ENCODE results near the gene CGRRF1. TPM values are rescaled to one million over a fixed set of nuclear protein-coding genes. Genes with fewer than 3 reads are reported as not detected.

The CGRRF1 gene
- total RNA-seq, 1 donor from 2014 or later = 16.6 TPM

DNA sequence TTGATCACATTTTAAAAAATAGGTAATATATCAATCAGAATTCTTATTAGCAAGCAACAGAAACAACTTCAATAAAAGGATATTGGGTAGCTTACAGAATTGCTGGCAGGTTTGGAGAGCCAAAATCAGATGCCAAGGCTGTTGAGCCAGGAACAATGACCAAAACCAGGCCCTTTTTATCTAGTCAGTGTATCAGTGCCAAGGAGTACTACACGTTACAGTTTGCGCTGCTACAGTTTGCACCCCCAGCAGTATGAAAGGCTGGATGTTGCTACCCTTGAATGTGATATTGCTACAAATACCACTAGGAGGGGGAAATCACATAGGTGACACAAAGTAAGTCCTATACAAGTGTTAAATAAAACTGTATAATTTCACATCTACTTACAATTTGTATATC, 19.3 kb downstream of the CGRRF1 start:
- H4K20me1 ChIP-seq (ENCODE audit: insufficient read depth, low read length) = no peaks in the 10 kb centered on the region

DNA sequence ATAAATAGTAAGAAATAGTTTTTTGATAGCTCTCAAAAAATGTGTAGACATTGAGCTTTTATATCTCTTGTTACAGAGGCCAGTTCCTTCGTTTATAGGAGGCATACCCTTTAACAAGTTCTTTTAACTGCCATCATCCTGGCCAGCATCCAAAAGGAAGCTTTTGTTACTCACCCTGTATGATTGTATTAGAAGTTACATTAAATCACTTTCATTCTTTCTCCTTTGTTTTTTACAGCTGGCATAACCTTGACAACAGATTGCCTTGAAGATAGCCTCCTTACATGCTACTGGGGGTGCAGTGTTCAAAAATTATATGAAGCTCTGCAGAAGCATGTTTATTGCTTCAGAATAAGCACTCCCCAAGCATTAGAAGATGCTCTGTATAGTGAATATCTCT, 20.1 kb downstream of the CGRRF1 start:
- H3K4me3 ChIP-seq (ENCODE audit: insufficient read depth, low read depth, low read length) = no peak overlapping the region
- FAIRE-seq (no peak), DNase-seq (ENCODE audit: low read depth) (peak; percentile 42)
- H4K20me1 ChIP-seq (ENCODE audit: insufficient read depth, low read length) = no peaks in the 10 kb centered on the region
- Mint-ChIP-seq H3K9me3 (ENCODE audit: unreplicated experiment) (no peaks in the 10 kb centered on the region), H3K36me3 (ENCODE audit: low read depth, unreplicated experiment) (no peaks in the 10 kb centered on the region), H3K27me3 (ENCODE audit: low read depth, unreplicated experiment) (no peaks in the 10 kb centered on the region), H3K4me3 (ENCODE audit: unreplicated experiment) (no peak overlapping the region), H3K27ac (ENCODE audit: unreplicated experiment) (no peak overlapping the region), H3K4me1 (ENCODE audit: low read depth, unreplicated experiment) (peaks cover 10% of the 10 kb centered on the region)
- no peak overlapping the region for H3K4me2 ChIP-seq (ENCODE audit: low read length)
- H3K27ac ChIP-seq (ENCODE audit: low read depth, low read length) = no peak overlapping the region
- no peaks in the 10 kb centered on the region for H3K4me1 ChIP-seq (ENCODE audit: insufficient read depth, low read length)
- peaks cover 3% of the 10 kb centered on the region for H3K79me2 ChIP-seq (ENCODE audit: insufficient read depth, low read length)
- H2AFZ ChIP-seq (ENCODE audit: low read depth, low read length) = no peak overlapping the region
- no peaks in the 10 kb centered on the region for H3K27me3 ChIP-seq (ENCODE audit: insufficient read depth, low read length)
- H3K9me3 ChIP-seq (ENCODE audit: insufficient read depth, low read depth, low read length) = no peaks in the 10 kb centered on the region
- TF ChIP-seq EZH2 (IDR thresholded peaks at IDR 0.05; ENCODE audit: insufficient read depth, low read length) = no peak
- TF ChIP-seq, protein P1, sequence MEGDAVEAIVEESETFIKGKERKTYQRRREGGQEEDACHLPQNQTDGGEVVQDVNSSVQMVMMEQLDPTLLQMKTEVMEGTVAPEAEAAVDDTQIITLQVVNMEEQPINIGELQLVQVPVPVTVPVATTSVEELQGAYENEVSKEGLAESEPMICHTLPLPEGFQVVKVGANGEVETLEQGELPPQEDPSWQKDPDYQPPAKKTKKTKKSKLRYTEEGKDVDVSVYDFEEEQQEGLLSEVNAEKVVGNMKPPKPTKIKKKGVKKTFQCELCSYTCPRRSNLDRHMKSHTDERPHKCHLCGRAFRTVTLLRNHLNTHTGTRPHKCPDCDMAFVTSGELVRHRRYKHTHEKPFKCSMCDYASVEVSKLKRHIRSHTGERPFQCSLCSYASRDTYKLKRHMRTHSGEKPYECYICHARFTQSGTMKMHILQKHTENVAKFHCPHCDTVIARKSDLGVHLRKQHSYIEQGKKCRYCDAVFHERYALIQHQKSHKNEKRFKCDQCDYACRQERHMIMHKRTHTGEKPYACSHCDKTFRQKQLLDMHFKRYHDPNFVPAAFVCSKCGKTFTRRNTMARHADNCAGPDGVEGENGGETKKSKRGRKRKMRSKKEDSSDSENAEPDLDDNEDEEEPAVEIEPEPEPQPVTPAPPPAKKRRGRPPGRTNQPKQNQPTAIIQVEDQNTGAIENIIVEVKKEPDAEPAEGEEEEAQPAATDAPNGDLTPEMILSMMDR (IDR thresholded peaks at IDR 0.05; ENCODE audit: insufficient read depth, low read depth, low read length) = no peak
- H3K9ac ChIP-seq (ENCODE audit: low read length) = no peak overlapping the region
- H3K36me3 ChIP-seq (ENCODE audit: insufficient read depth, low read length) = no peaks in the 10 kb centered on the region

More for the DNA sequence above, 19.3 kb downstream of the CGRRF1 start:
- Histone ChIP-seq H3K79me2 (ENCODE audit: insufficient read depth, low read length) (peaks cover 3% of the 10 kb centered on the region), H3K4me2 (ENCODE audit: low read length) (no peak overlapping the region), H3K27me3 (ENCODE audit: insufficient read depth, low read length) (no peaks in the 10 kb centered on the region), H3K4me1 (ENCODE audit: insufficient read depth, low read length) (no peaks in the 10 kb centered on the region), H3K27ac (ENCODE audit: low read depth, low read length) (no peak overlapping the region), H3K9me3 (ENCODE audit: insufficient read depth, low read depth, low read length) (no peaks in the 10 kb centered on the region), H3K9ac (ENCODE audit: low read length) (no peak overlapping the region), H2AFZ (ENCODE audit: low read depth, low read length) (no peak overlapping the region), H3K4me3 (ENCODE audit: insufficient read depth, low read depth, low read length) (no peak overlapping the region), H3K36me3 (ENCODE audit: insufficient read depth, low read length) (peaks cover 2% of the 10 kb centered on the region)
- H3K27ac Mint-ChIP-seq (ENCODE audit: unreplicated experiment) = no peak overlapping the region
- H3K4me1 Mint-ChIP-seq (ENCODE audit: low read depth, unreplicated experiment) = peaks cover 10% of the 10 kb centered on the region
- H3K4me3 Mint-ChIP-seq (ENCODE audit: unreplicated experiment) = no peak overlapping the region
- H3K27me3 Mint-ChIP-seq (ENCODE audit: low read depth, unreplicated experiment) = no peaks in the 10 kb centered on the region
- no peak for DNase-seq (ENCODE audit: low read depth)
- H3K36me3 Mint-ChIP-seq (ENCODE audit: low read depth, unreplicated experiment) = peaks cover 2% of the 10 kb centered on the region
- no peak for TF ChIP-seq EZH2 (IDR thresholded peaks at IDR 0.05; ENCODE audit: insufficient read depth, low read length)
- TF ChIP-seq, protein P1 (IDR thresholded peaks at IDR 0.05; ENCODE audit: insufficient read depth, low read depth, low read length) = no peak
- no peak for FAIRE-seq
- no peaks in the 10 kb centered on the region for H3K9me3 Mint-ChIP-seq (ENCODE audit: unreplicated experiment)

DNA sequence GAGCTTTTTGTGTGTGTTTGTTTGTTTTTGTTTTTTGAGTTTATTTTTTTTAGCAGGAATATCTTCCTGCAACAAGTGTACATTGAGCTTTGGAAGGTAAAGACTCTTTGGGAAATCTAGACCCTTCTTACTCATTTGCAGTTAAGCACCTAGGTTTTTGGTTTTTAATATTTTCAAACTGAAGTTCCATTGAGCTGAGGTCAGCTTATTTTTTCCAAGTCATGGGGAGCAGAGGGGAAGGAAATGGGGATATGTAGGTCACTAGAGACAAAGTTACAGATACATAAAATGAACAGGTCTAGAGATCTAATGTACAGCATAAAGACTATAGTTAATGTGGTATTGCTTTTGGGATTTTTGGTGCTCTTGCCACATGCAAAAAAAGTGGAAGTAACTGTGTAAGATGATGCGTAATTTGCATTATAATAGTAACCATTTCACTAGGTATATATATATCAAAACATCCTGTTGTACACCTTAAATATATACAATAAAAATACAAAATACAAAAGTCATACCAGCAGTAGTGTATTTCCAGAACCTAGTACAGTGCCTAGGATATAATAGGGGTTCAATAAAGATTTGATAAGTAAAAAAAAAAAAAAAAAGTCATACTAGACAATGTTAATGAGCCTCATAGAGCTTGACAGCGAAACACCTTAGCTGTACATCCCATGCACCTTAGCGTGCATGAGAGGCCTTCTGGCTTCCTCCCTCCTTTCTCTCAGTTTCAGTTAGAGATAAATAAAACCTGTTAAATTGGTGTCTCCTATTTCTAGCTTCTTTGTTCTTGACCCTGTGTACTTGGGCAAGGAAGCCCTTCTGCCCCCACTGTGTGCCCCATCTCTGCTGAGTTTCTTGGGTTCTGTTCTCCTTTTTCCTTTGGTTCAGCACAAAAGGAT, 22.7 kb downstream of the CGRRF1 start:
- Histone ChIP-seq H2AFZ (ENCODE audit: low read depth, low read length) (no peak overlapping the region), H3K4me2 (ENCODE audit: low read length) (no peak overlapping the region), H3K27ac (ENCODE audit: low read depth, low read length) (no peak overlapping the region), H3K4me3 (ENCODE audit: insufficient read depth, low read depth, low read length) (no peak overlapping the region), H3K9me3 (ENCODE audit: insufficient read depth, low read depth, low read length) (no peaks in the 10 kb centered on the region), H3K9ac (ENCODE audit: low read length) (no peak overlapping the region), H3K27me3 (ENCODE audit: insufficient read depth, low read length) (no peaks in the 10 kb centered on the region), H4K20me1 (ENCODE audit: insufficient read depth, low read length) (no peaks in the 10 kb centered on the region), H3K79me2 (ENCODE audit: insufficient read depth, low read length) (no peaks in the 10 kb centered on the region), H3K36me3 (ENCODE audit: insufficient read depth, low read length) (no peaks in the 10 kb centered on the region), H3K4me1 (ENCODE audit: insufficient read depth, low read length) (no peaks in the 10 kb centered on the region)
- no peak for TF ChIP-seq EZH2 (IDR thresholded peaks at IDR 0.05; ENCODE audit: insufficient read depth, low read length)
- TF ChIP-seq, protein P1 (IDR thresholded peaks at IDR 0.05; ENCODE audit: insufficient read depth, low read depth, low read length) = no peak
- Mint-ChIP-seq H3K4me1 (ENCODE audit: low read depth, unreplicated experiment) (peaks cover 10% of the 10 kb centered on the region), H3K36me3 (ENCODE audit: low read depth, unreplicated experiment) (no peaks in the 10 kb centered on the region), H3K9me3 (ENCODE audit: unreplicated experiment) (no peaks in the 10 kb centered on the region), H3K27me3 (ENCODE audit: low read depth, unreplicated experiment) (no peaks in the 10 kb centered on the region), H3K27ac (ENCODE audit: unreplicated experiment) (peak overlapping the region; percentile 6), H3K4me3 (ENCODE audit: unreplicated experiment) (no peak overlapping the region)
- FAIRE-seq (no peak), DNase-seq (ENCODE audit: low read depth) (no peak)

Measured in astrocyte (in vitro differentiated cells and primary cell).